GM23338 (cell line): ENCODE results near the gene PITPNC1.

Experiments used
- CREB1 ChIP-seq: fragments of 250-450 bp; sonication (Bioruptor Pico); IDR thresholded peaks from 2 replicates; pipeline ENCODE4 v1.5.0; 2020; ENCODE audit warnings: low read depth, mild to moderate bottlenecking, moderate library complexity
- CTCF ChIP-seq, 2 experiments: fragments of 200-600 bp in 1 of 2; sonication (generic) in 1 of 2; conservative IDR thresholded peaks; 2 replicates each; pipeline versions ENCODE4 v1.5.1 to v1.6.1; 2016 to 2017; ENCODE audit warnings: antibody characterized with exemption in 2 of 2, low read depth in 2 of 2, mild to moderate bottlenecking in 2 of 2, moderate library complexity in 1 of 2
- EZH2 ChIP-seq: fragments of 200-600 bp; sonication (generic); IDR thresholded peaks from one replicate; pipeline ENCODE4 v1.8.0; 2017; ENCODE audit warnings: antibody characterized with exemption, mild to moderate bottlenecking, low read depth; ENCODE audit not compliant: unreplicated experiment
- EZH2phosphoT487 ChIP-seq: fragments of 200-600 bp; sonication (generic); IDR thresholded peaks from one replicate; pipeline ENCODE4 v1.8.1; 2018; ENCODE audit warnings: antibody characterized with exemption; ENCODE audit not compliant: unreplicated experiment
- JUNB ChIP-seq: IDR thresholded peaks from one replicate; pipeline ENCODE4 v1.6.1; 2016; ENCODE audit warnings: antibody characterized with exemption; ENCODE audit not compliant: unreplicated experiment
- POLR2AphosphoS5 ChIP-seq: IDR thresholded peaks from 2 replicates; pipeline ENCODE4 v1.6.1; 2016; ENCODE audit warnings: antibody characterized with exemption, low read depth
- STAT1 ChIP-seq: IDR thresholded peaks from one replicate; pipeline ENCODE4 v1.6.1; 2016; ENCODE audit warnings: antibody characterized with exemption; ENCODE audit not compliant: unreplicated experiment

GRCh38 chr17:67662712-67663111, 285.6 kb downstream of the PITPNC1 start:
- no peak for TF ChIP-seq CTCF (conservative IDR thresholded peaks at IDR 0.05; ENCODE audit: low read depth in 2 of 2)
- no peak for TF ChIP-seq EZH2phosphoT487
- no peak for TF ChIP-seq POLR2AphosphoS5
- no peak for TF ChIP-seq EZH2
- no peak for TF ChIP-seq STAT1
- no peak for TF ChIP-seq CREB1 (CRISPR knock-in tag)
- TF ChIP-seq JUNB = no peak
